Thyroid gland (tissue), 4 donors: ENCODE results near the gene PLCH1. TPM values are rescaled to one million over a fixed set of nuclear protein-coding genes. Genes with fewer than 3 reads are reported as not detected.

Source experiments
- DNase-seq, 2 donors: peaks; one replicate each; pipeline ENCODE4 v3.0.0-alpha.2; 2019
- H3K27ac ChIP-seq, 3 donors: fragments of 200-600 bp; sonication (generic); 1 replicate in 2 of 3; 2 replicates in 1 of 3; pipeline ENCODE4 v1.5.1; 2016 to 2019; ENCODE audit warnings: mild to moderate bottlenecking in 1 of 3, moderate library complexity in 1 of 3
- H3K27me3 ChIP-seq: fragments of 200-600 bp; sonication (generic); one replicate; pipeline ENCODE4 v1.5.1; 2019
- H3K36me3 ChIP-seq, 2 donors: fragments of 200-600 bp; sonication (generic); one replicate each; pipeline ENCODE4 v1.5.1; 2016 to 2019
- H3K4me1 ChIP-seq, 2 donors: fragments of 200-600 bp; sonication (generic); one replicate each; pipeline ENCODE4 v1.5.1; 2017 to 2019
- H3K4me3 ChIP-seq, 3 donors: fragments of 200-600 bp; sonication (generic); replicated peaks in 1 of 3; 1 replicate in 2 of 3; 2 replicates in 1 of 3; pipeline ENCODE4 v1.5.1; 2016; ENCODE audit warnings: mild to moderate bottlenecking in 1 of 3
- H3K9me3 ChIP-seq: fragments of 200-600 bp; sonication (generic); one replicate; pipeline ENCODE4 v1.5.1; 2017
- POLR2A ChIP-seq, 2 donors: fragments of 450-650 bp; IDR thresholded peaks; one replicate each; pipeline ENCODE4 v1.6.1; 2017; ENCODE audit warnings: antibody characterized with exemption in 2 of 2, mild to moderate bottlenecking in 2 of 2, moderate library complexity in 1 of 2
- WGBS, 2 donors: methylation state at CpG; one replicate each; pipeline ENCODE4 v1.1.5; 2017; 5-methylcytosine and 5-hydroxymethylcytosine counted together
- intact Hi-C: fragments of 100-400 bp; cut with DNase I; formaldehyde crosslinking; loops from one replicate; pipeline ENCODE4 v1.15.1; 2023
- total RNA-seq, 4 donors: library from RNA; depleted of rRNA; stranded (reverse); fragments of >200 nt; gene quantifications; one replicate each; pipeline ENCODE4 v1.2.3, GENCODE V29; 2016
- TF ChIP-seq, protein P1 (sequence below), 6 experiments: fragments of 200-600 bp in 3 of 6; fragments of 450-650 bp in 3 of 6; sonication (generic) in 3 of 6; IDR thresholded peaks; one replicate each; pipeline ENCODE4 v1.5.1; 2016 to 2019; ENCODE audit warnings: antibody characterized with exemption in 6 of 6, mild to moderate bottlenecking in 2 of 6, inconsistent platforms in 1 of 6, moderate library complexity in 1 of 6

The PLCH1 gene
- total RNA-seq, 4 donors from 2014 or later, result 4.3 to 20.6 (median 14.1) TPM

DNA sequence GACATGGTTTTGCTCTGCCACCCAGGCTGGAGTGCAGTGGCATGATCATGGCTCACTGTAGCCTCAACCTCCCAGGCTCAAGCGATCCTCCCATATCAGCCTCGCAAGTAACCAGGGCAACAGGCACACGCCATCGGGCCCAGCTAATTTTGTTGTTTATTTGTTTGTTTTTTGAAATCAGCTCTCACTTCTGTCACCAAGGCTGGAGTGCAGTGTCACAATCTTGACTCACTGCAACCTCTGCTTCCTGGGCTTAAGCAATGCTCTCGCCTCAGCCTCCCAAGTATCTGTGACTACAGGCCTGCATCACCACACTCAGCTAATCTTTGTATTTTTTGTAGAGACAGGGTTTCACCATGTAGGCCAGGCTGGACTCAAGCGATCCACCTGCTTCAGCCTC is 26.3 kb upstream of the PLCH1 start:
- 98 to 100% methylated on average over 6 of the region's 6 CpGs for WGBS, 2 donors
- Histone ChIP-seq H3K36me3 (peaks cover 4 to 5% of the 10 kb centered on the region in 2 donors), H3K27ac (no peak overlapping the region), H3K4me3 (no peak overlapping the region), H3K9me3 (no peaks in the 10 kb centered on the region), H3K4me1 (no peaks in the 10 kb centered on the region), H3K27me3 (no peaks in the 10 kb centered on the region)
- TF ChIP-seq POLR2A (IDR thresholded peaks at IDR 0.05), result no peak
- TF ChIP-seq, protein P1, sequence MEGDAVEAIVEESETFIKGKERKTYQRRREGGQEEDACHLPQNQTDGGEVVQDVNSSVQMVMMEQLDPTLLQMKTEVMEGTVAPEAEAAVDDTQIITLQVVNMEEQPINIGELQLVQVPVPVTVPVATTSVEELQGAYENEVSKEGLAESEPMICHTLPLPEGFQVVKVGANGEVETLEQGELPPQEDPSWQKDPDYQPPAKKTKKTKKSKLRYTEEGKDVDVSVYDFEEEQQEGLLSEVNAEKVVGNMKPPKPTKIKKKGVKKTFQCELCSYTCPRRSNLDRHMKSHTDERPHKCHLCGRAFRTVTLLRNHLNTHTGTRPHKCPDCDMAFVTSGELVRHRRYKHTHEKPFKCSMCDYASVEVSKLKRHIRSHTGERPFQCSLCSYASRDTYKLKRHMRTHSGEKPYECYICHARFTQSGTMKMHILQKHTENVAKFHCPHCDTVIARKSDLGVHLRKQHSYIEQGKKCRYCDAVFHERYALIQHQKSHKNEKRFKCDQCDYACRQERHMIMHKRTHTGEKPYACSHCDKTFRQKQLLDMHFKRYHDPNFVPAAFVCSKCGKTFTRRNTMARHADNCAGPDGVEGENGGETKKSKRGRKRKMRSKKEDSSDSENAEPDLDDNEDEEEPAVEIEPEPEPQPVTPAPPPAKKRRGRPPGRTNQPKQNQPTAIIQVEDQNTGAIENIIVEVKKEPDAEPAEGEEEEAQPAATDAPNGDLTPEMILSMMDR (IDR thresholded peaks at IDR 0.05), result no peak
- no peak for DNase-seq
- intact Hi-C loops, result no loop called here

DNA sequence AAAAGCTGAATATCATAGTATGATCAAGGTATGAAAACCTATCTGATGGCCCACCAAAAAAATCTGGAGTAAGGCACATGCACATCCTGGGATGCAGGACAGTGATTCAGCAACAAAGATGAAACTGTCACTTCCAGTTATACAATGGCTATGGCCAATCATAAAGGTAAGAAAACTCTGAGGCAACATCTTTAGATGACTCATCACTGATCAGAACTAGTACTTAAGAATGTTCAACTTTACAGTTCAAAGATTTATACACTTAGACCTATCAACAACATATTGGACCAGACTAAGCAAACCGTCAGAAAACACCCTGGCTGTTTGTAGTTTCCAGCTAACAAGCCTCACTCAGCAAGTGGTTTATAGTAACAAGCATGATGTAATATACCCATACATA is 21.3 kb upstream of the PLCH1 start:
- TF ChIP-seq, protein P1 (IDR thresholded peaks at IDR 0.05), result no peak
- TF ChIP-seq POLR2A (IDR thresholded peaks at IDR 0.05), result no peak
- Histone ChIP-seq H3K4me3 (no peak overlapping the region), H3K27ac (no peak overlapping the region), H3K9me3 (no peaks in the 10 kb centered on the region), H3K4me1 (no peaks in the 10 kb centered on the region), H3K27me3 (no peaks in the 10 kb centered on the region), H3K36me3 (peaks cover 0 to 4% of the 10 kb centered on the region in 2 donors)
- WGBS, 2 donors, result 83 to 91% methylated on average over 1 of the region's 1 CpG
- DNase-seq, result no peak
- intact Hi-C loops, result no loop called here

DNA sequence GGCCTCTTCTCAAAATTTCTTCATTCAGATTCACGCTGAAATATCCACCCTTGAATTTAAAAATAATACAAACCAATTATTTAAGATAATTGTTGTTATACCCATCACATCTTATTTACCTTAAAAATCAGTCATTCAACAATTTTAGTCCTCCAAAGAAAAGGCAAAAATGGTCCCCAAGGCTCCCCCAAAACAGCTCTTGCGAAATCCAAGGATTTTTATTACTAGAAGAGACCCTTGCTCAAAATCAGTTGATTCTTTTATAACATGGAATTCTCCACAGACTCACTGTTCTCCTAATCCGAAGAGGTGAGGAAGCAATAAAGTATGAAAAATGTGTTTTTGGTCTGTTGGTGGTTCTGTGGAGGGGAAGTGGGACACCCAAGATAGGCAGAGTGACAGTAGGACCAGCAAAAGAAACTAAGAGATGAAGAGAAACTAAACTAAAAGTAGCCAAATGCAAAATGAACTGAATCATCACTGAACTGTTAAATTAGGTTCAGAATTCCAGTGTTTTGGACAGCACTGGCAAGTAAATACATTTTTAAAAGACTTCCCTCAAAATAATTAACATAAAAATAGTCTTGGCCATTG is 19.1 kb upstream of the PLCH1 start:
- no peak for DNase-seq
- Histone ChIP-seq H3K27ac (no peak overlapping the region), H3K4me1 (no peaks in the 10 kb centered on the region), H3K9me3 (no peaks in the 10 kb centered on the region), H3K36me3 (peaks cover 0 to 4% of the 10 kb centered on the region in 2 donors), H3K27me3 (no peaks in the 10 kb centered on the region), H3K4me3 (no peak overlapping the region)
- 86 to 90% methylated on average over 3 of the region's 3 CpGs for WGBS, 2 donors
- TF ChIP-seq, protein P1 (IDR thresholded peaks at IDR 0.05), result no peak
- no peak for TF ChIP-seq POLR2A (IDR thresholded peaks at IDR 0.05)
- intact Hi-C loops, result no loop called here

DNA sequence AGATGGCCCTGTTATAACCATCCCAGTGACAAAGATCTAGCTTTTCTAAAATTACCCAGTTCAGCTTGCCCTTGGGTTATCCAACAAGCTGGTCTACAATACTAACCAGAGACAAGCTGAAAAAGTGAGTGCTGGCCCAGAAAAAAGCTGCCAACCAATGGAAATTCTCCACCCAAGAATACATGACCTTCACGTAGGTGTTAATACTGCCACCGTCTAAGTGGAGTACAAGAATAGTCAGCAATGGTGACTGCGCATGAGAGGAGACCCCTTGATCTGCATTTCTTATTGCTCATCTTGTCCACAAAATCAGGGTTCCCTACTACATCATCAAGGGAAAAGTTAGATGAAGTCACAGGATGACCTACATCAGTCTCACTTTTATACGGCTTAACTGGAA is 15.8 kb upstream of the PLCH1 start:
- no peaks in the 10 kb centered on the region for H3K9me3 ChIP-seq
- TF ChIP-seq, protein P1 (IDR thresholded peaks at IDR 0.05), result no peak
- no peak for TF ChIP-seq POLR2A (IDR thresholded peaks at IDR 0.05)
- H3K36me3 ChIP-seq, result no peaks in the 10 kb centered on the region
- intact Hi-C loops, result no loop called here
- 91 to 95% methylated on average over 4 of the region's 4 CpGs for WGBS, 2 donors
- H3K4me1 ChIP-seq, result no peaks in the 10 kb centered on the region
- H3K27me3 ChIP-seq, result no peaks in the 10 kb centered on the region
- H3K27ac ChIP-seq, result no peak overlapping the region
- no peak for DNase-seq
- no peak overlapping the region for H3K4me3 ChIP-seq

DNA sequence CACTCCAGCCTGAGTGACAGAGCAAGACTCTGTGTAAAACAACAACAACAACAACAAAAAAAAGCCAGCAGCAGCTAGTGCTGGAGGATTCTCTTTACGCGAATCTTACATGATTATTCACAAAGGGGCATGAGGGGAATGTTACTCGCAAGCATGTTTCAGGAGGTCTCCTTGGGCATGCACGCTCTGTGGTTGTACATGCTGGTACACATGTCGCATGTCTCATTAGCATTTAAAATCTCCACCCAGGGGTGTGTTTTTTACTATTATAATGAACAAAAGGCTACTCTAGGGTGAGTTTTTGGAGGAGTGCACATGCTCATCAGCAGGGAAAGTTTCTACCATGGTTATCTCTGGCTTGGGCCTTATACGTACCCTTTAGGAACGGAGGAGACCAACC is 12.7 kb upstream of the PLCH1 start:
- TF ChIP-seq POLR2A (IDR thresholded peaks at IDR 0.05), result no peak
- TF ChIP-seq, protein P1 (IDR thresholded peaks at IDR 0.05), result no peak
- H3K36me3 ChIP-seq, result no peaks in the 10 kb centered on the region
- H3K27ac ChIP-seq, result no peak overlapping the region
- DNase-seq, result no peak
- WGBS, 2 donors, result 95 to 99% methylated on average over 7 of the region's 7 CpGs
- H3K4me1 ChIP-seq, result no peaks in the 10 kb centered on the region
- intact Hi-C loops, result no loop called here
- H3K4me3 ChIP-seq, result no peak overlapping the region
- H3K9me3 ChIP-seq, result no peaks in the 10 kb centered on the region
- H3K27me3 ChIP-seq, result no peaks in the 10 kb centered on the region
